ENCODE data around the gene AMY1B.
"Not testable (repeated sequence)": the region's sequence is repeated elsewhere in the genome, so short reads cannot be mapped to it uniquely, and the experiment has no call there.

DNA sequence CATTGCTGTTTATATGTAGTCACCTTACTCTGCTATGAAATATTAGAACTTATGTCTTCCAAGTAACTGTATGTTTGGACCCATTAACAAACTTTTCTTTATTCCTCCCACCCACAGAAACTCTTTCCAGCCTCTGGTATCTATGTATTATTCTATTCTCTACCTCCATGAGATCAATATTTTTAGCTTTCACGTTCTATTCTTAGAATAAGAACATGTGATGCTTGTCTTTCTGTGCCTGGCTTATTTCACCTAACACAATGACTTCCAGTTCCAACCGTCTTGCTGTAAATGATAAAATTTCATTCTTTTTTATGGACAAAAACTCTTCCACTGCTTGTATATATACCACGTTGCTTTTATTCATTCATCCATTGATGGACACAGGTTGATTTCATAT is 54.8 kb downstream of the AMY1B start:
- TF ChIP-seq, protein P1, sequence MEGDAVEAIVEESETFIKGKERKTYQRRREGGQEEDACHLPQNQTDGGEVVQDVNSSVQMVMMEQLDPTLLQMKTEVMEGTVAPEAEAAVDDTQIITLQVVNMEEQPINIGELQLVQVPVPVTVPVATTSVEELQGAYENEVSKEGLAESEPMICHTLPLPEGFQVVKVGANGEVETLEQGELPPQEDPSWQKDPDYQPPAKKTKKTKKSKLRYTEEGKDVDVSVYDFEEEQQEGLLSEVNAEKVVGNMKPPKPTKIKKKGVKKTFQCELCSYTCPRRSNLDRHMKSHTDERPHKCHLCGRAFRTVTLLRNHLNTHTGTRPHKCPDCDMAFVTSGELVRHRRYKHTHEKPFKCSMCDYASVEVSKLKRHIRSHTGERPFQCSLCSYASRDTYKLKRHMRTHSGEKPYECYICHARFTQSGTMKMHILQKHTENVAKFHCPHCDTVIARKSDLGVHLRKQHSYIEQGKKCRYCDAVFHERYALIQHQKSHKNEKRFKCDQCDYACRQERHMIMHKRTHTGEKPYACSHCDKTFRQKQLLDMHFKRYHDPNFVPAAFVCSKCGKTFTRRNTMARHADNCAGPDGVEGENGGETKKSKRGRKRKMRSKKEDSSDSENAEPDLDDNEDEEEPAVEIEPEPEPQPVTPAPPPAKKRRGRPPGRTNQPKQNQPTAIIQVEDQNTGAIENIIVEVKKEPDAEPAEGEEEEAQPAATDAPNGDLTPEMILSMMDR (IDR thresholded peaks at IDR 0.05; ENCODE audit: poor library complexity) = not testable (repeated sequence)
- not testable (repeated sequence) for TF ChIP-seq EZH2phosphoT487 (IDR thresholded peaks at IDR 0.05; ENCODE audit: low read depth, severe bottlenecking, unreplicated experiment); EZH2 (IDR thresholded peaks at IDR 0.05; ENCODE audit: borderline replicate concordance)

Data from hepatocyte (in vitro differentiated cells).